ENCODE results near the gene PPM1H.
"Not testable (repeated sequence)": the region's sequence is repeated elsewhere in the genome, so short reads cannot be mapped to it uniquely, and the experiment has no call there.

PPM1H gene

GRCh38 chr12:62948123-62948522, 13.2 kb upstream of the PPM1H start:
- Histone ChIP-seq H3K9me3 (ENCODE audit: control insufficient read depth in 5 of 5, low read length in 5 of 5) (no peaks in the 10 kb centered on the region), H3K27ac (ENCODE audit: low read depth, low read length) (no peak overlapping the region), H3K36me3 (ENCODE audit: control insufficient read depth in 5 of 5, insufficient read depth in 5 of 5, low read length in 5 of 5) (no peaks in the 10 kb centered on the region), H3K4me3 (ENCODE audit: low read depth in 1 of 5, low read length in 5 of 5) (no peak overlapping the region), H3K4me1 (ENCODE audit: control insufficient read depth in 5 of 5, insufficient read depth in 5 of 5, low read length in 5 of 5) (no peaks in the 10 kb centered on the region), H3K27me3 (ENCODE audit: control insufficient read depth in 5 of 5, insufficient read depth in 4 of 5, low read length in 5 of 5) (peaks cover 0 to 2% (median 0%) of the 10 kb centered on the region in 5 donors), H3K9ac (ENCODE audit: low read length in 5 of 5) (no peak overlapping the region)

DNA sequence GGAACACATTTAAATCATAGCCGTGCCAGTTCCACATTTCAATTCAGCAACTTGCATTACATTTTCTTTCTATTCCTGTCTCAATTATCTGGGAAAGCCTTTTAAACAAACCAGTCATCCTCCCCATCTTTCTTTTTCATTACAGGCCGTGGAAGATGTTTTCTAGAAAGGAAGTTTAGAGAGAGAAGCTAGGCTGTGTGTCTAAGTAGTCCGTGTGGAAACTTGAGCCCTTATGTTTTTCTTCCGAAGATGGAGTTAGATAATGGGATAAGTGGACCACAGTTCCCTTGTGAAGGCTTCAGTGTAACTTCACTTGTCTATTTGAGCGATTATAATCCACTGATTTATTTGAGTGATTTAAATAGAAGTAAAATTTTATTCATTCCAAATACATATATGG, 12.4 kb upstream of the PPM1H start:
- H3K9ac ChIP-seq (ENCODE audit: low read length in 5 of 5) = no peak overlapping the region
- peaks cover 0 to 2% (median 0%) of the 10 kb centered on the region in 5 donors for H3K27me3 ChIP-seq (ENCODE audit: control insufficient read depth in 5 of 5, insufficient read depth in 4 of 5, low read length in 5 of 5)
- no peaks in the 10 kb centered on the region for H3K36me3 ChIP-seq (ENCODE audit: control insufficient read depth in 5 of 5, insufficient read depth in 5 of 5, low read length in 5 of 5)
- no peak overlapping the region for H3K4me3 ChIP-seq (ENCODE audit: low read depth in 1 of 5, low read length in 5 of 5)
- no peaks in the 10 kb centered on the region for H3K9me3 ChIP-seq (ENCODE audit: control insufficient read depth in 5 of 5, low read length in 5 of 5)
- no peak overlapping the region for H3K27ac ChIP-seq (ENCODE audit: low read depth, low read length)
- H3K4me1 ChIP-seq (ENCODE audit: control insufficient read depth in 5 of 5, insufficient read depth in 5 of 5, low read length in 5 of 5) = no peaks in the 10 kb centered on the region

GRCh38 chr12:62943779-62944395, 8.9 kb upstream of the PPM1H start:
- no peaks in the 10 kb centered on the region for H3K9me3 ChIP-seq (ENCODE audit: control insufficient read depth in 5 of 5, low read length in 5 of 5)
- H3K4me1 ChIP-seq (ENCODE audit: control insufficient read depth in 5 of 5, insufficient read depth in 5 of 5, low read length in 5 of 5) = no peaks in the 10 kb centered on the region
- no peak overlapping the region for H3K27ac ChIP-seq (ENCODE audit: low read depth, low read length)
- H3K36me3 ChIP-seq (ENCODE audit: control insufficient read depth in 5 of 5, insufficient read depth in 5 of 5, low read length in 5 of 5) = no peaks in the 10 kb centered on the region
- H3K27me3 ChIP-seq (ENCODE audit: control insufficient read depth in 5 of 5, insufficient read depth in 4 of 5, low read length in 5 of 5) = peaks cover 0 to 2% (median 0%) of the 10 kb centered on the region in 5 donors
- H3K9ac ChIP-seq (ENCODE audit: low read length in 5 of 5) = no peak overlapping the region
- no peak overlapping the region for H3K4me3 ChIP-seq (ENCODE audit: low read depth in 1 of 5, low read length in 5 of 5)

- not testable (repeated sequence) for H3K36me3 ChIP-seq (ENCODE audit: control insufficient read depth in 5 of 5, insufficient read depth in 5 of 5, low read length in 5 of 5); H3K27me3 ChIP-seq (ENCODE audit: control insufficient read depth in 5 of 5, insufficient read depth in 4 of 5, low read length in 5 of 5); H3K27ac ChIP-seq (ENCODE audit: low read depth, low read length); H3K4me3 ChIP-seq (ENCODE audit: low read depth in 1 of 5, low read length in 5 of 5); H3K4me1 ChIP-seq (ENCODE audit: control insufficient read depth in 5 of 5, insufficient read depth in 5 of 5, low read length in 5 of 5); H3K9ac ChIP-seq (ENCODE audit: low read length in 5 of 5); H3K9me3 ChIP-seq (ENCODE audit: control insufficient read depth in 5 of 5, low read length in 5 of 5)
Measured at GRCh38 chr12:62942316-62942715, 7.4 kb upstream of the PPM1H start.

DNA sequence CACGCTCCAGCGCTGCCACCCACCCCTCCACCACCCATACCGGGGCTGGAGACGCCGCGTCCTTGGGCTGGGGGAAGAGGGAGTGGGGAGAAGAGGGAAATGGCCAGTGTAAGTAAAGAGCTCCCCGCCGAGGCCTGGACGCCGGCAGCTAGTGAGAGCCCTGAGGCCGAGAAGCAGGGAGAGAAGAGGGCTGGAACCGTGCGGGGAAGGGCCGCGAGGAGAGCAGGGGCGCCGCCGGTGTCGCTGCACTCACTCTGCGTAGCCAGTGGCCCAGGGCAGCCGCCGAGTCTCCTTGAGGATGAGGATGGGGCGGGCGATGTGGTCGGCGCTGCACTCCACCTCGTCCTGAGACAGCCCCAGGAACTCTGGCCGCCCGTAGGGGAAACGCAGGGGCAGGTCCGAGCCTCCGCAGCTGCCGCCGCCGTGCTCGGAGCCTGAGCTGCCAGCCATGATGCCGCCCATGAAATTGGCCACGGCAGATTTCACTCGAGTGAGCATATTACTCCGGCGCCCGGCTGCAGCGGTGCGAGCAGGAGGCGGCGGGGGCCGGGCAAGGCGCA, 631 bp downstream of the PPM1H start:
- peaks cover 3 to 29% (median 21%) of the 10 kb centered on the region in 5 donors for H3K4me1 ChIP-seq (ENCODE audit: control insufficient read depth in 5 of 5, insufficient read depth in 5 of 5, low read length in 5 of 5)

DNA sequence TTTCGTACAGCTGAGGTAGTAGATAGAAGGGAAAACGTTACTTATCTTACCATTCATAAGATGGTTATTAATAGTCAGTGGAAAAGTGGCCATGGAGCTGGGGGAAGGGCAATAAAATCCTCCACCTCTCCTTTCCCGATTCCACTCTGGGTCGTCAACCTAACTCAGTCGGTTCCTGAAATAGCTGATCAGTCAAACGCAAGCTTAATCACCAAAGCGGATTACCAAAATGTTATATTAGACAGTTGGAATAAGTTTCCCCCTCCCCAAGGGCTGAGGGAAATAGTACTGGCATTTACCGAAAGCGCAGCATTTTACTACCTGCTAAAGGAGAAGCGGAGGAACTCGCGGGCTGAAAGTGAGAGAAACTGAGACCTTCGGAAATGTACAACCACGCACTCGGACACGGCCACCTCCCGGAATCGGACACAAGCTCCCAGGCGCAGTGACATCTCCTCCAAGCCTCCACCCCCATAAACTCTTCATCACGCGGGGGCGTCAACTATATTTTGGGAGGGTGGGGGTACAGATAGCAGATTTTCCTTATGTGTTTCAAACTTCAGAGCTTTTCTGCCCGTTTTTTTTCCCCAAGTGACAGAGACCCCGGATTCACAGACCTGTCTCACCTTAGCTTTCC, 1.2 kb downstream of the PPM1H start:
- peak overlapping the region; percentile 54 for H3K27ac ChIP-seq (ENCODE audit: low read depth, low read length)
- no peaks in the 10 kb centered on the region for H3K36me3 ChIP-seq (ENCODE audit: control insufficient read depth in 5 of 5, insufficient read depth in 5 of 5, low read length in 5 of 5)
- no peaks in the 10 kb centered on the region for H3K27me3 ChIP-seq (ENCODE audit: control insufficient read depth in 5 of 5, insufficient read depth in 4 of 5, low read length in 5 of 5)
- H3K4me1 ChIP-seq (ENCODE audit: control insufficient read depth in 5 of 5, insufficient read depth in 5 of 5, low read length in 5 of 5) = peaks cover 3 to 29% (median 21%) of the 10 kb centered on the region in 5 donors
- peak overlapping the region; percentile 59 to 71 (median 63) for H3K9ac ChIP-seq (ENCODE audit: low read length in 5 of 5)
- peak overlapping the region; percentile 75 to 95 (median 84) for H3K4me3 ChIP-seq (ENCODE audit: low read depth in 1 of 5, low read length in 5 of 5)
- H3K9me3 ChIP-seq (ENCODE audit: control insufficient read depth in 5 of 5, low read length in 5 of 5) = no peaks in the 10 kb centered on the region

More for the DNA sequence above, 631 bp downstream of the PPM1H start:
- peak overlapping the region; percentile 59 to 71 (median 63) for H3K9ac ChIP-seq (ENCODE audit: low read length in 5 of 5)
- H3K27me3 ChIP-seq (ENCODE audit: control insufficient read depth in 5 of 5, insufficient read depth in 4 of 5, low read length in 5 of 5) = no peaks in the 10 kb centered on the region
- no peaks in the 10 kb centered on the region for H3K9me3 ChIP-seq (ENCODE audit: control insufficient read depth in 5 of 5, low read length in 5 of 5)
- no peaks in the 10 kb centered on the region for H3K36me3 ChIP-seq (ENCODE audit: control insufficient read depth in 5 of 5, insufficient read depth in 5 of 5, low read length in 5 of 5)
- peak overlapping the region; percentile 54 for H3K27ac ChIP-seq (ENCODE audit: low read depth, low read length)
- peak overlapping the region in 4 of 5 donors; percentile 75 to 95 (median 85) for H3K4me3 ChIP-seq (ENCODE audit: low read depth in 1 of 5, low read length in 5 of 5)

- Histone ChIP-seq H3K9me3 (ENCODE audit: control insufficient read depth in 5 of 5, low read length in 5 of 5) (no peaks in the 10 kb centered on the region), H3K9ac (ENCODE audit: low read length in 5 of 5) (peak overlapping the region; percentile 26 to 71 (median 63)), H3K27me3 (ENCODE audit: control insufficient read depth in 5 of 5, insufficient read depth in 4 of 5, low read length in 5 of 5) (no peaks in the 10 kb centered on the region), H3K27ac (ENCODE audit: low read depth, low read length) (no peak overlapping the region), H3K36me3 (ENCODE audit: control insufficient read depth in 5 of 5, insufficient read depth in 5 of 5, low read length in 5 of 5) (no peaks in the 10 kb centered on the region), H3K4me3 (ENCODE audit: low read depth in 1 of 5, low read length in 5 of 5) (peak overlapping the region; percentile 75 to 95 (median 84)), H3K4me1 (ENCODE audit: control insufficient read depth in 5 of 5, insufficient read depth in 5 of 5, low read length in 5 of 5) (peaks cover 3 to 29% (median 21%) of the 10 kb centered on the region in 5 donors)
Measured at GRCh38 chr12:62933220-62933601, 1.7 kb downstream of the PPM1H start.

- H3K4me1 ChIP-seq (ENCODE audit: control insufficient read depth in 5 of 5, insufficient read depth in 5 of 5, low read length in 5 of 5) = peaks cover 3 to 29% (median 21%) of the 10 kb centered on the region in 5 donors
- H3K9ac ChIP-seq (ENCODE audit: low read length in 5 of 5) = no peak overlapping the region
- H3K4me3 ChIP-seq (ENCODE audit: low read depth in 1 of 5, low read length in 5 of 5) = no peak overlapping the region
- no peaks in the 10 kb centered on the region for H3K36me3 ChIP-seq (ENCODE audit: control insufficient read depth in 5 of 5, insufficient read depth in 5 of 5, low read length in 5 of 5)
- no peaks in the 10 kb centered on the region for H3K27me3 ChIP-seq (ENCODE audit: control insufficient read depth in 5 of 5, insufficient read depth in 4 of 5, low read length in 5 of 5)
- H3K27ac ChIP-seq (ENCODE audit: low read depth, low read length) = no peak overlapping the region
- no peaks in the 10 kb centered on the region for H3K9me3 ChIP-seq (ENCODE audit: control insufficient read depth in 5 of 5, low read length in 5 of 5)
Measured at GRCh38 chr12:62931477-62931876, 3.5 kb downstream of the PPM1H start.

- Histone ChIP-seq H3K36me3 (ENCODE audit: control insufficient read depth in 5 of 5, insufficient read depth in 5 of 5, low read length in 5 of 5) (no peaks in the 10 kb centered on the region), H3K9ac (ENCODE audit: low read length in 5 of 5) (no peak overlapping the region), H3K4me1 (ENCODE audit: control insufficient read depth in 5 of 5, insufficient read depth in 5 of 5, low read length in 5 of 5) (peaks cover 3 to 29% (median 21%) of the 10 kb centered on the region in 5 donors), H3K9me3 (ENCODE audit: control insufficient read depth in 5 of 5, low read length in 5 of 5) (no peaks in the 10 kb centered on the region), H3K27me3 (ENCODE audit: control insufficient read depth in 5 of 5, insufficient read depth in 4 of 5, low read length in 5 of 5) (no peaks in the 10 kb centered on the region), H3K4me3 (ENCODE audit: low read depth in 1 of 5, low read length in 5 of 5) (no peak overlapping the region), H3K27ac (ENCODE audit: low read depth, low read length) (no peak overlapping the region)
Measured at GRCh38 chr12:62930546-62931425, 4.2 kb downstream of the PPM1H start.

All from subcutaneous abdominal adipose tissue (tissue), 5 donors.